Epithelial cell of proximal tubule (primary cell): ENCODE measurements around the gene FAM13B. TPM values are rescaled to one million over a fixed set of nuclear protein-coding genes. Genes with fewer than 3 reads are reported as not detected.
"Not testable (repeated sequence)": the region's sequence is repeated elsewhere in the genome, so short reads cannot be mapped to it uniquely, and the experiment has no call there.

Source experiments
- DNase-seq: peaks from one replicate; pipeline ENCODE4 v3.0.0-alpha.2; 2011; ENCODE audit warnings: low read depth
- H3K4me3 ChIP-seq: 2 replicates; pipeline ENCODE4 v1.5.1; 2011; ENCODE audit warnings: low read depth, mild to moderate bottlenecking, low read length
- total RNA-seq: library from RNA; depleted of rRNA; stranded (reverse); fragments of >200 nt; gene quantifications from 2 replicates; pipeline ENCODE4 v1.2.3, GENCODE V29; 2015
- TF ChIP-seq, protein P1 (sequence below): conservative IDR thresholded peaks from 2 replicates; pipeline ENCODE4 v1.5.1; 2012; ENCODE audit warnings: low read depth, mild to moderate bottlenecking, low read length

Gene FAM13B
- total RNA-seq, 1 donor from 2014 or later, result 4.0 TPM

DNA sequence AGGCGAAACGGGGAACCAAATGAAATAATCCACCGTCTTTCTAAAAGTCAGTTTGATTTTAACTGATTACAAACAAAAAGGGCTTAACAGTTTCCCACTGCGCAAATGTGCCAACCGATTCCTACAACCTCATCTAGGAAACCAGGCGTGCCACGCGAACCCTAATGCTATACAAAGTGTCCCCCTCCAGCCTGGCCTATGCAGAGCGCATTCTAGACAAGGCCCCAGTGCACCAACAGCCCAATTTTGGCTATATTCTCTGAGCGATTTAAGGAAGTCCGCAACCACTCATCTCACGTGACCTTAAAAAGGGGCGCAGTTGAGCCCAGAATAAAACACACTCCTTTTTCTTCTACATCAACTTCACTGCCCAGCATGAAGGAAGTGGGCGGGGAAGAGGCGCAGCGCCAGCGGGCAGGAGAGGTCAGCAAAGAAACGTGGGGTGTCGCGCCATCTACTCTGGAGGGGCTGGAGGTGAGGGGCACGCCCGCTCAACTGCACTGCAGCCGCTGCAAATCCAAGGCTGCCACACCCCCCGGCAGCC is 779 bp downstream of the FAM13B start:
- H3K4me3 ChIP-seq, result peak overlapping the region; percentile 84
- TF ChIP-seq, protein P1, sequence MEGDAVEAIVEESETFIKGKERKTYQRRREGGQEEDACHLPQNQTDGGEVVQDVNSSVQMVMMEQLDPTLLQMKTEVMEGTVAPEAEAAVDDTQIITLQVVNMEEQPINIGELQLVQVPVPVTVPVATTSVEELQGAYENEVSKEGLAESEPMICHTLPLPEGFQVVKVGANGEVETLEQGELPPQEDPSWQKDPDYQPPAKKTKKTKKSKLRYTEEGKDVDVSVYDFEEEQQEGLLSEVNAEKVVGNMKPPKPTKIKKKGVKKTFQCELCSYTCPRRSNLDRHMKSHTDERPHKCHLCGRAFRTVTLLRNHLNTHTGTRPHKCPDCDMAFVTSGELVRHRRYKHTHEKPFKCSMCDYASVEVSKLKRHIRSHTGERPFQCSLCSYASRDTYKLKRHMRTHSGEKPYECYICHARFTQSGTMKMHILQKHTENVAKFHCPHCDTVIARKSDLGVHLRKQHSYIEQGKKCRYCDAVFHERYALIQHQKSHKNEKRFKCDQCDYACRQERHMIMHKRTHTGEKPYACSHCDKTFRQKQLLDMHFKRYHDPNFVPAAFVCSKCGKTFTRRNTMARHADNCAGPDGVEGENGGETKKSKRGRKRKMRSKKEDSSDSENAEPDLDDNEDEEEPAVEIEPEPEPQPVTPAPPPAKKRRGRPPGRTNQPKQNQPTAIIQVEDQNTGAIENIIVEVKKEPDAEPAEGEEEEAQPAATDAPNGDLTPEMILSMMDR, result peak; percentile 16
- DNase-seq, result no peak

DNA sequence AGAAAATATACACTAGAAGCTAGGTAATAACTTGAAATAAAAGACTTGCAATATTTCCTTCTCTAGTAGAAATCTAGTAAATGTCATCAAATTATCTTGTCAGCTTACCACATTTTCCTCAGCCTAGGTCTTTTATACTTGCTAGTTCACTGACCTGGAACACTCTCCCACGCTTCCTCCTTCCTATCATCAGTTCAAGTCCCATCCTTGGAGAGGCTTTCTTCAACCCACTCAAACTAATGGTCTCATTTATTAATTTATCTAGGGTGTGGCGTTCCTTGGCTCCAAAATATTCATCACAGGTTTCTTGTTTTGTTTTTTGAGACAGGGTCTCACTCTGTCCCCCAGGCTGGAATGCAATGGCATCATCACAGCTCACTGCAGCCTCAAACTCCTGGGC is 2.9 kb downstream of the FAM13B start:
- no peak for DNase-seq
- TF ChIP-seq, protein P1, result no peak
- no peak overlapping the region for H3K4me3 ChIP-seq

DNA sequence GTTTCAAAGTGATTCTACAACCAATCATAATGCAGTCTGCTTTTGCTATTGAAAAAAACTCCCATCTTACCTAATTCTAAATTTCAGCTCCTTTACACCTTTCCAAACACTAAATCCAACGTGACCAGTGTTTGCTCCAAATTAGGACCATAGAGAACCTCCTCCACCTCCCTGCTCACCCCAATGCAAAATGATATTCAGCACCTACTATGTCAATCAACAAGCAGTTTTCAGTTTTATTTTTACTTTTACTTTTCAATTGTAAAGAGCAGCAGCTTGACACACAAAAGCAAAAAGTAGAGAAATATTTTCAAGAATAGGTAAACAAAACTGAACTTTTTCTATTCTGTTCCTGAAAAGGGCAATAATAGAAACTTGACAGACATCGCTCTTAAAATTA is 3.4 kb downstream of the FAM13B start:
- H3K4me3 ChIP-seq, result no peak overlapping the region
- no peak for DNase-seq
- TF ChIP-seq, protein P1, result no peak

DNA sequence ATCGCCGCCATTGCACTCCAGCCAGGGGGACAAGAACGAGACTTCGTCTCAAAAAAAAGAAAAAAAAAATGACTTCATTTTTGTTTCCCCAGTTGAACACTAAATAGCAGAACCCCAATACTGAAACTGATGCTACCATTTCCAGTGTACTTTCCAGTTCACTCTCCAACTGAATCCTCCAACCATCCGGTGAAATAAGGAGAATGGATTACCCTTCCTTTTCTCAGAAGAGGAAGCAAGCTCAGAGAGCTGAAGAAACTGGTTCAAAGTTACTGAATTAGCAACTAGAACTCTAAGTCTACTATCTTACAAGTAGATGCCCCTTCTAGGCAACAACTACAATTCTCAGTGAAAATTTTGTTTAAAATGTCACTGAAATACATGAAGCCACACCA is 3.9 kb downstream of the FAM13B start:
- TF ChIP-seq, protein P1, result no peak
- no peak overlapping the region for H3K4me3 ChIP-seq
- no peak for DNase-seq

DNA sequence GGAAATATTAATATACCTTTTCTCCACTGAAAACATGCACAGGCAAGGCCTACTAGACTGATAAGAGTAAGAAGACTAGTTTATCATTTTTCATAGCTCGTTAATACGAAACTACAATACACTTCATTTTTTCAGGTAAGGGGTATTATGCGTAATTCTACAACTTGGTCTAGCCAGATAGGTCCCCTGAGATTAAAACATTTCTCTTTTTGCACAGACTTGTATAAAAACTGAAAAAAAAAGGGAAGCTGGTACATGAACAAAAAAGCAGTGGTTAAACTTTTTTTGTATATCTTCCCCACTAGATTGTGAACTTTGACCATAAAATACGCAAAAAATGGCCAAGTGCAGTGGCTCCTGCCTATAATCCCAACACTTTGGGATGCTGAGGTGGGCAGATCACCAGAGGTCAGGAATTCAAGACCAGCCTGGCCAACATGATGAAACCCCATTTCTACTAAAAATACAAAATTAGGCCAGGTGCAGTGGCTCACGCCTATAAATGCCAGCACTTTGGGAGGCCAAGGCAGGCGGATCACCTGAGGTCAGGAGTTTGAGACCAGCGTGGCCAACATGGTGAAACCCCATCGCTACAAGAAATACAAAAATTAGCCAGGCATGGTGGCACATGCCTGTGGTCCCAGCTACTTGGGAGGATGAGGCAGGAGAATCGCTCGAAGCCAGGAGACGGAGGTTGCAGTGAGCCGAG is 4.5 kb downstream of the FAM13B start:
- not testable (repeated sequence) for DNase-seq

DNA sequence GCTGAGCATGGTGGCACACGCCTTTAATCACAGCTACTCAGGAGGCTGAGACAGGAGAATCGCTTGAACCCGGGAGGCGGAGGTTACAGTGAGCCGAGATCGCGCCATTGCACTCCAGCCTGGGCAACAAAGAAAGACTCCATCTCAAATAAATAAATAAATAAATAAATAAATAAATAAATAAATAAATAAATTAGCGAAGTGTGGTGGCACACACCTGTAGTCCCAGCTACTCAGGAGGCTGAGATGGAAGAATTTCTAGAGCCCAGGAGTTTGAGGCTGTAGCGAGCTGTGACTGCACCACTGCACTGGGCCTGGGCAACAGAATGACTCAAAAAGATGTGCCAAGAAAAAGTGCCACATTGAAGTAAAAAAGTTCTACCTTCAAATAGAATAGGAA is 6.1 kb downstream of the FAM13B start:
- not testable (repeated sequence) for H3K4me3 ChIP-seq, DNase-seq

More for the DNA sequence above, 4.5 kb downstream of the FAM13B start:
- H3K4me3 ChIP-seq, result not testable (repeated sequence)

DNA sequence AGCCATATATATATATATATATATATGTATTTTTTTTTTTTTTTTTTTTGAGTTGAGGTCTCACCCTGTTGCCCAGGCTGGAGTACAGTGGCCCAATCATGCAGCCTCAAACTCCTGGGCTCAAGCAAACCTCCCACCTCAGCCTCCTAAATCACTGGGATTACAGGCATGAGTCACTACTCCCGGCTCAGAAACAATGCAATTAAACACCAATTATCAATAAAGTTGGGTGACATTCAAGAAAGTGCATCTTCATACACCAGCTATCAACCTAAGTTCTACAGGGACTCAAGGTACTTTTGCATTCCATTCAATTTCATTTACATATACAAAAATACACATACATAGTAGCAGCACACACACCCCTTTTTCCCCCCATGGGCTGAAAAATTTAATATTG is 7.6 kb downstream of the FAM13B start:
- TF ChIP-seq, protein P1, result no peak
- H3K4me3 ChIP-seq, result no peak overlapping the region
- no peak for DNase-seq

DNA sequence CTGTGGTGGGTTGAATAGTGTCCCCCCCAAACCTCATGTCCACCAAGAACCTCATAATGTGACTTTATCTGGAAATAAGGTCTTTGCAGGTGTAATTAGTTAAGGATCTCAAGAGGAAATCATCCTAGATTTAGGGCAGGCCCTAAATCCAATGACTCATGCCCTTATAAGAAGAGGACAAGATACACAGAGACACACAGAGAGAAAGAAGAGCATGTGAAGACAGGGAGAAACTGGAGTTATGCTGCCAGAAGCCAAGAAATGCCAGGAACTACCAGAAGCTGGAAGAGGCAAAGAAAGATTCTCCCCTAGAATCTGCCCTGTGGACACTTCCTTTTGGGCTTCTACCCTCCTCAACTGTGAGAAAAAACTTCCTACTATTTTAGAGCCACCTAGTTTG is 8.8 kb downstream of the FAM13B start:
- no peak overlapping the region for H3K4me3 ChIP-seq
- TF ChIP-seq, protein P1, result no peak
- DNase-seq, result no peak
